Sigmoid colon (tissue), 7 donors: ENCODE measurements around the gene SAMD7. TPM values are rescaled to one million over a fixed set of nuclear protein-coding genes. Genes with fewer than 3 reads are reported as not detected.

Experiments
- DNase-seq: peaks from one replicate; pipeline ENCODE4 v3.0.0-alpha.2; 2019
- H3K27ac ChIP-seq, 4 donors: fragments of 200-600 bp; sonication (generic); one replicate each; pipeline ENCODE4 v1.5.1; 2016 to 2019; ENCODE audit warnings: mild to moderate bottlenecking in 1 of 4
- H3K27me3 ChIP-seq, 3 donors: fragments of 200-600 bp; sonication (generic); one replicate each; pipeline ENCODE4 v1.5.1; 2019; ENCODE audit warnings: mild to moderate bottlenecking in 1 of 3
- H3K36me3 ChIP-seq, 4 donors: fragments of 200-600 bp; sonication (generic); one replicate each; pipeline ENCODE4 v1.5.1; 2016 to 2019
- H3K4me1 ChIP-seq, 4 donors: fragments of 200-600 bp; sonication (generic); one replicate each; pipeline ENCODE4 v1.5.1; 2017 to 2019
- H3K4me3 ChIP-seq, 4 donors: fragments of 200-600 bp; sonication (generic); one replicate each; pipeline ENCODE4 v1.5.1; 2017 to 2019; ENCODE audit warnings: mild to moderate bottlenecking in 2 of 4, moderate library complexity in 1 of 4
- H3K9me3 ChIP-seq, 4 donors: fragments of 200-600 bp in 3 of 4; sonication (generic) in 3 of 4; one replicate each; pipeline versions ENCODE4 v1.5.1 to v1.6.1; 2013 to 2019
- CTCF ChIP-seq, 4 experiments: fragments of 450-650 bp in 3 of 4; fragments of 200-600 bp in 1 of 4; IDR thresholded peaks; one replicate each; pipeline ENCODE4 v1.5.1; 2016 to 2019; ENCODE audit warnings: antibody characterized with exemption in 4 of 4, mild to moderate bottlenecking in 3 of 4, moderate library complexity in 2 of 4
- EP300 ChIP-seq, 4 donors: sonication (generic); formaldehyde crosslinking; IDR thresholded peaks; one replicate each; pipeline ENCODE4 v1.6.1; 2017; ENCODE audit warnings: antibody characterized with exemption in 4 of 4
- POLR2A ChIP-seq, 2 donors: fragments of 450-650 bp; IDR thresholded peaks; one replicate each; pipeline ENCODE4 v1.6.1; 2016; ENCODE audit warnings: antibody characterized with exemption in 2 of 2, mild to moderate bottlenecking in 2 of 2, moderate library complexity in 2 of 2
- POLR2AphosphoS5 ChIP-seq, 4 donors: sonication (generic); formaldehyde crosslinking; IDR thresholded peaks; one replicate each; pipeline ENCODE4 v1.6.1; 2017; ENCODE audit warnings: antibody characterized with exemption in 4 of 4
- WGBS, 2 donors: extraction: QIAGEN DNeasy Blood & Tissue Kit; methylation state at CpG; one replicate each; pipeline ENCODE4 v1.1.7; 2013; 5-methylcytosine and 5-hydroxymethylcytosine counted together
- intact Hi-C: fragments of 100-400 bp; cut with DNase I; formaldehyde crosslinking; loops from one replicate; pipeline ENCODE4 v1.15.1; 2023
- polyA plus RNA-seq, 3 donors: library from polyadenylated mRNA; stranded (reverse); fragments of 200-250 nt; gene quantifications; one replicate each; pipeline ENCODE4 v1.2.3, GENCODE V29; 2013
- total RNA-seq, 4 donors: library from RNA; depleted of rRNA; stranded (reverse); fragments of >200 nt; gene quantifications; one replicate each; pipeline ENCODE4 v1.1.0, GENCODE V29; 2016
- donor health status: healthy with polysubstance abuse.
- donor health status: Bipolar disorder and iron deficiency.
- donor health status: healthy.

Gene SAMD7
- total and polyA plus RNA-seq, 7 donors = not detected

- H3K27ac ChIP-seq = no peak overlapping the region
- no peaks in the 10 kb centered on the region for H3K36me3 ChIP-seq
- no peaks in the 10 kb centered on the region for H3K27me3 ChIP-seq
- H3K9me3 ChIP-seq = no peaks in the 10 kb centered on the region
- intact Hi-C loops = no loop called here
- H3K4me3 ChIP-seq = no peak overlapping the region
- WGBS, 2 donors = 97 to 99% methylated on average over 3 of the region's 3 CpGs
- H3K4me1 ChIP-seq = no peaks in the 10 kb centered on the region
- no peak for DNase-seq
- TF ChIP-seq CTCF (IDR thresholded peaks at IDR 0.05) (no peak), POLR2AphosphoS5 (IDR thresholded peaks at IDR 0.05) (no peak), POLR2A (IDR thresholded peaks at IDR 0.05) (no peak), EP300 (IDR thresholded peaks at IDR 0.05) (no peak)
Measured at GRCh38 chr3:169946336-169946735, 35.0 kb downstream of the SAMD7 start.

- TF ChIP-seq EP300 (IDR thresholded peaks at IDR 0.05) (no peak), CTCF (IDR thresholded peaks at IDR 0.05) (no peak), POLR2A (IDR thresholded peaks at IDR 0.05) (no peak), POLR2AphosphoS5 (IDR thresholded peaks at IDR 0.05) (no peak)
- no peaks in the 10 kb centered on the region for H3K4me1 ChIP-seq
- no peak overlapping the region for H3K4me3 ChIP-seq
- intact Hi-C loops = no loop called here
- H3K36me3 ChIP-seq = no peaks in the 10 kb centered on the region
- WGBS, 2 donors = 13 to 48% methylated on average over 2 of the region's 2 CpGs
- no peak for DNase-seq
- H3K9me3 ChIP-seq = no peaks in the 10 kb centered on the region
- no peaks in the 10 kb centered on the region for H3K27me3 ChIP-seq
- no peak overlapping the region for H3K27ac ChIP-seq
Measured at GRCh38 chr3:169948559-169949448, 37.4 kb downstream of the SAMD7 start.

GRCh38 chr3:169952045-169952444, 40.7 kb downstream of the SAMD7 start:
- Histone ChIP-seq H3K27me3 (no peaks in the 10 kb centered on the region), H3K27ac (no peak overlapping the region), H3K4me3 (no peak overlapping the region), H3K9me3 (no peaks in the 10 kb centered on the region), H3K36me3 (no peaks in the 10 kb centered on the region), H3K4me1 (no peaks in the 10 kb centered on the region)
- DNase-seq = no peak
- intact Hi-C loops = no loop called here
- WGBS, 2 donors = 27 to 67% methylated on average over 1 of the region's 1 CpG
- TF ChIP-seq POLR2AphosphoS5 (IDR thresholded peaks at IDR 0.05) (no peak), POLR2A (IDR thresholded peaks at IDR 0.05) (no peak), CTCF (IDR thresholded peaks at IDR 0.05) (no peak), EP300 (IDR thresholded peaks at IDR 0.05) (no peak)

GRCh38 chr3:169953462-169954141, 42.2 kb downstream of the SAMD7 start:
- no peak overlapping the region for H3K27ac ChIP-seq
- DNase-seq = no peak
- no peaks in the 10 kb centered on the region for H3K27me3 ChIP-seq
- TF ChIP-seq EP300 (IDR thresholded peaks at IDR 0.05) (no peak), CTCF (IDR thresholded peaks at IDR 0.05) (no peak), POLR2A (IDR thresholded peaks at IDR 0.05) (no peak)
- 85 to 93% methylated on average over 3 of the region's 3 CpGs for WGBS, 2 donors
- H3K4me3 ChIP-seq = no peak overlapping the region
- intact Hi-C loops = no loop called here
- H3K4me1 ChIP-seq = no peaks in the 10 kb centered on the region
- H3K9me3 ChIP-seq = no peaks in the 10 kb centered on the region
- H3K36me3 ChIP-seq = no peaks in the 10 kb centered on the region
